ENCODE results near the gene SLC24A3. TPM values are rescaled to one million over a fixed set of nuclear protein-coding genes. Genes with fewer than 3 reads are reported as not detected.

Gene SLC24A3
- total and polyA plus RNA-seq, 2 experiments from 2014 or later: not detected

GRCh38 chr20:19692685-19693119 lies 480.3 kb downstream of the SLC24A3 start:
- in situ Hi-C loops (cut with MboI): loop anchor here (25.0 kb wide), 1 partner anchor 545 kb away; no protein-coding TSS in a partner anchor
- Histone ChIP-seq H3K9me2 (ENCODE audit: insufficient read depth) (no peaks in the 10 kb centered on the region), H3K27ac (no peak overlapping the region), H3K9ac (no peak overlapping the region), H3K9me3 (ENCODE audit: low read depth) (no peaks in the 10 kb centered on the region), H3F3A (ENCODE audit: insufficient read depth) (peaks cover 5% of the 10 kb centered on the region; the same call in 1 of the 2 replicates), H3K4me2 (ENCODE audit: unreplicated experiment) (peak overlapping the region; percentile 86), H3K4me3 (peak overlapping the region; percentile 59), H3K36me3 (ENCODE audit: low read depth) (no peaks in the 10 kb centered on the region), H3K4me1 (ENCODE audit: insufficient read depth) (peaks cover 21% of the 10 kb centered on the region), H4K20me1 (ENCODE audit: insufficient read depth) (no peaks in the 10 kb centered on the region), H3K79me2 (ENCODE audit: insufficient read depth) (no peaks in the 10 kb centered on the region), H3K27me3 (replicated peaks; ENCODE audit: insufficient read depth) (no peaks in the 10 kb centered on the region), H2AFZ (no peak overlapping the region)
- WGBS, 2 experiments (ENCODE audit: low coverage in 1 of 2, low lambda C conversion rate in 2 of 2, missing lambda C conversion rate in 2 of 2): 8 to 10% methylated on average over 15 of the region's 15 CpGs
- DNase-seq: peak; percentile 58
- TF ChIP-seq EZH2phosphoT487 (IDR thresholded peaks at IDR 0.05; ENCODE audit: insufficient read depth, low read depth) (no peak), EZH2 (IDR thresholded peaks at IDR 0.05; ENCODE audit: insufficient read depth, poor library complexity, severe bottlenecking) (no peak)

DNA sequence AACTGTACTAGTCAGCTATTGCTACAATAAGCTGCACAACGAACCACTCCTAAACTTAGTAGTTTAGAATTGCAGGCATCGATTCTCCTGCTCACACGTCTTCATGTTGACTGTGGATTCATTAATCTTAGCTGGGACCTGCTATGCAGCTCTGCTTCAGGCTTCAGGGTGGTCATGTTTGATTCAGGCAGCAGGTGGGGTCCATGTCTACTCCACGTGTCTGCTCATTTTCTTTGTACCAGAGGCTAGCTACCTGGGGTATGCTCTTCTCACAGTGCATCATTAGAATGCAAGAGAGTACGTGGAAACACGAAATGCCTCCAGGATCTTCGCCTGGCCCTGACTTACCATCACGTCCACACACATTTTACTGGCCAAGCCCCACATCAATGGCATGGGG lies 481.1 kb downstream of the SLC24A3 start:
- Histone ChIP-seq H3K9me3 (ENCODE audit: low read depth) (no peaks in the 10 kb centered on the region), H3K9ac (no peak overlapping the region), H3K4me3 (no peak overlapping the region), H3K4me2 (ENCODE audit: unreplicated experiment) (no peak overlapping the region), H3F3A (ENCODE audit: insufficient read depth) (peaks cover 5% of the 10 kb centered on the region; the same call in 1 of the 2 replicates), H3K9me2 (ENCODE audit: insufficient read depth) (no peaks in the 10 kb centered on the region), H3K27ac (no peak overlapping the region), H3K27me3 (replicated peaks; ENCODE audit: insufficient read depth) (no peaks in the 10 kb centered on the region), H3K4me1 (ENCODE audit: insufficient read depth) (peaks cover 18% of the 10 kb centered on the region), H4K20me1 (ENCODE audit: insufficient read depth) (no peaks in the 10 kb centered on the region), H2AFZ (no peak overlapping the region), H3K36me3 (ENCODE audit: low read depth) (no peaks in the 10 kb centered on the region), H3K79me2 (ENCODE audit: insufficient read depth) (no peaks in the 10 kb centered on the region)
- 64 to 69% methylated on average over 8 of the region's 8 CpGs for WGBS, 2 experiments (ENCODE audit: low coverage in 1 of 2, low lambda C conversion rate in 2 of 2, missing lambda C conversion rate in 2 of 2)
- no peak for DNase-seq
- TF ChIP-seq EZH2phosphoT487 (IDR thresholded peaks at IDR 0.05; ENCODE audit: insufficient read depth, low read depth): no peak
- TF ChIP-seq EZH2 (IDR thresholded peaks at IDR 0.05; ENCODE audit: insufficient read depth, poor library complexity, severe bottlenecking): no peak
- in situ Hi-C loops (cut with MboI): loop anchor here (25.0 kb wide), 1 partner anchor 544 kb away; no protein-coding TSS in a partner anchor

- no peak overlapping the region for H3K4me2 ChIP-seq (ENCODE audit: unreplicated experiment)
- in situ Hi-C loops (cut with MboI): loop anchor here (25.0 kb wide), 1 partner anchor 542 kb away; no protein-coding TSS in a partner anchor
- H3K9me2 ChIP-seq (ENCODE audit: insufficient read depth): no peaks in the 10 kb centered on the region
- 24 to 30% methylated on average over 2 of the region's 2 CpGs for WGBS, 2 experiments (ENCODE audit: low coverage in 1 of 2, low lambda C conversion rate in 2 of 2, missing lambda C conversion rate in 2 of 2)
- H3F3A ChIP-seq (ENCODE audit: insufficient read depth): peaks cover 10% of the 10 kb centered on the region
- H4K20me1 ChIP-seq (ENCODE audit: insufficient read depth): no peaks in the 10 kb centered on the region
- no peak overlapping the region for H3K4me3 ChIP-seq
- no peaks in the 10 kb centered on the region for H3K36me3 ChIP-seq (ENCODE audit: low read depth)
- peak; percentile 25 for DNase-seq
- no peak for TF ChIP-seq EZH2phosphoT487 (IDR thresholded peaks at IDR 0.05; ENCODE audit: insufficient read depth, low read depth)
- no peak for TF ChIP-seq EZH2 (IDR thresholded peaks at IDR 0.05; ENCODE audit: insufficient read depth, poor library complexity, severe bottlenecking)
- H3K9me3 ChIP-seq (ENCODE audit: low read depth): no peaks in the 10 kb centered on the region
- H2AFZ ChIP-seq: peak overlapping the region; percentile 55
- H3K27me3 ChIP-seq (replicated peaks; ENCODE audit: insufficient read depth): no peaks in the 10 kb centered on the region
- no peak overlapping the region for H3K27ac ChIP-seq
- peaks cover 28% of the 10 kb centered on the region for H3K4me1 ChIP-seq (ENCODE audit: insufficient read depth)
- H3K9ac ChIP-seq: no peak overlapping the region
- H3K79me2 ChIP-seq (ENCODE audit: insufficient read depth): no peaks in the 10 kb centered on the region
Observed at GRCh38 chr20:19695081-19695480, 482.6 kb downstream of the SLC24A3 start.

DNA sequence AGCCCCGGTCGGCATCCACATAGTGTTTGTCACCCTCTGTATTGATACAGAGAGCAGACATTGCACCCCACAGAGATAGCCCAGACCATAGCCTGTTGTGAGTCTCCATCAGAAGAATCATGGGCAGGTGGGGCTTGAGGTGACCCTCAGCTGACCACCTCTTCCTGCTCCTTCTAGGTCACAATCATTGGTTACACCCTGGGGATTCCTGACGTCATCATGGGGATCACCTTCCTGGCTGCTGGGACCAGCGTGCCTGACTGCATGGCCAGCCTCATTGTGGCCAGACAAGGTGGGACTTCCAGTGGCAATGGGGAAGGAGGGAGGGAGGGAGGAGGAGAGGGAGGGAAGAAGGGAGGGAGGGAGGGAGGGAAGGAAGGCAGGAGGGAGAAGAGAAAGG lies 484.2 kb downstream of the SLC24A3 start:
- Histone ChIP-seq H2AFZ (no peak overlapping the region), H3K9ac (no peak overlapping the region), H3K27me3 (replicated peaks; ENCODE audit: insufficient read depth) (no peaks in the 10 kb centered on the region), H3F3A (ENCODE audit: insufficient read depth) (peaks cover 10% of the 10 kb centered on the region), H3K4me1 (ENCODE audit: insufficient read depth) (peaks cover 28% of the 10 kb centered on the region), H3K4me3 (no peak overlapping the region), H3K27ac (no peak overlapping the region), H3K36me3 (ENCODE audit: low read depth) (no peaks in the 10 kb centered on the region), H4K20me1 (ENCODE audit: insufficient read depth) (no peaks in the 10 kb centered on the region), H3K4me2 (ENCODE audit: unreplicated experiment) (no peak overlapping the region), H3K79me2 (ENCODE audit: insufficient read depth) (no peaks in the 10 kb centered on the region), H3K9me3 (ENCODE audit: low read depth) (no peaks in the 10 kb centered on the region), H3K9me2 (ENCODE audit: insufficient read depth) (no peaks in the 10 kb centered on the region)
- in situ Hi-C loops (cut with MboI): loop anchor here (25.0 kb wide), 1 partner anchor 541 kb away; no protein-coding TSS in a partner anchor
- no peak for TF ChIP-seq EZH2 (IDR thresholded peaks at IDR 0.05; ENCODE audit: insufficient read depth, poor library complexity, severe bottlenecking)
- no peak for TF ChIP-seq EZH2phosphoT487 (IDR thresholded peaks at IDR 0.05; ENCODE audit: insufficient read depth, low read depth)
- DNase-seq: no peak
- WGBS, 2 experiments (ENCODE audit: low coverage in 1 of 2, low lambda C conversion rate in 2 of 2, missing lambda C conversion rate in 2 of 2): 88 to 92% methylated on average over 4 of the region's 4 CpGs
